ENCODE results near the gene FGA. TPM values are rescaled to one million over a fixed set of nuclear protein-coding genes. Genes with fewer than 3 reads are reported as not detected.
A peak's percentile ranks its signal among the peaks of the same experiment; 100 is the strongest.

Gene FGA
- polyA plus RNA-seq, 3 donors: 0.08 to 1.4 (median 1.0) TPM

GRCh38 chr4:154583230-154583629, 7.3 kb downstream of the FGA start:
- no peak for DNase-seq (ENCODE audit: low read depth in 3 of 3, low spot score in 2 of 3)

- DNase-seq (ENCODE audit: low read depth in 3 of 3, low spot score in 2 of 3): no peak
Observed at GRCh38 chr4:154582723-154583122, 7.8 kb downstream of the FGA start.

- DNase-seq (ENCODE audit: low read depth in 3 of 3, low spot score in 2 of 3): no peak
Observed at GRCh38 chr4:154579927-154580326, 10.6 kb downstream of the FGA start.

GRCh38 chr4:154578919-154579318, 11.6 kb downstream of the FGA start:
- no peak for DNase-seq (ENCODE audit: low read depth in 3 of 3, low spot score in 2 of 3)

- no peak for DNase-seq (ENCODE audit: low read depth in 3 of 3, low spot score in 2 of 3)
Observed at GRCh38 chr4:154577324-154577723, 13.2 kb downstream of the FGA start.

GRCh38 chr4:154574311-154574710, 16.2 kb downstream of the FGA start:
- DNase-seq (ENCODE audit: low read depth in 3 of 3, low spot score in 2 of 3): no peak

- DNase-seq (ENCODE audit: low read depth in 3 of 3, low spot score in 2 of 3): no peak
Observed at GRCh38 chr4:154573190-154573870, 17.2 kb downstream of the FGA start.

- DNase-seq (ENCODE audit: low read depth in 3 of 3, low spot score in 2 of 3): no peak
Observed at GRCh38 chr4:154569584-154569983, 21.0 kb downstream of the FGA start.

- DNase-seq (ENCODE audit: low read depth in 3 of 3, low spot score in 2 of 3): no peak
Observed at GRCh38 chr4:154569028-154569427, 21.5 kb downstream of the FGA start.

- no peak for DNase-seq (ENCODE audit: low read depth in 3 of 3, low spot score in 2 of 3)
Observed at GRCh38 chr4:154566639-154567204, 23.8 kb downstream of the FGA start.

- DNase-seq (ENCODE audit: low read depth in 3 of 3, low spot score in 2 of 3): no peak
Observed at GRCh38 chr4:154565704-154566103, 24.8 kb downstream of the FGA start.

GRCh38 chr4:154564311-154564710, 26.2 kb downstream of the FGA start:
- DNase-seq (ENCODE audit: low read depth in 3 of 3, low spot score in 2 of 3): no peak

- DNase-seq (ENCODE audit: low read depth in 3 of 3, low spot score in 2 of 3): no peak
Observed at GRCh38 chr4:154562697-154563254, 27.8 kb downstream of the FGA start, which contains the start of gene FGB. TSS of gene FGB (plus strand) at chr4:154563011. CDS start at chr4:154563019, 8 bp downstream.

- DNase-seq (ENCODE audit: low read depth in 3 of 3, low spot score in 2 of 3): no peak
Observed at GRCh38 chr4:154560824-154561231, 29.7 kb downstream of the FGA start.

GRCh38 chr4:154560419-154560801, 30.1 kb downstream of the FGA start:
- no peak for DNase-seq (ENCODE audit: low read depth in 3 of 3, low spot score in 2 of 3)

GRCh38 chr4:154559494-154560418, 30.8 kb downstream of the FGA start:
- DNase-seq (ENCODE audit: low read depth in 3 of 3, low spot score in 2 of 3): no peak

GRCh38 chr4:154559141-154559493, 31.4 kb downstream of the FGA start:
- no peak for DNase-seq (ENCODE audit: low read depth in 3 of 3, low spot score in 2 of 3)

- DNase-seq (ENCODE audit: low read depth in 3 of 3, low spot score in 2 of 3): peak in 2 of 3 donors; percentile 45 to 61
Observed at GRCh38 chr4:154551872-154552686, 38.5 kb downstream of the FGA start.

- DNase-seq (ENCODE audit: low read depth in 3 of 3, low spot score in 2 of 3): peak; percentile 91 to 96 (median 95)
Observed at GRCh38 chr4:154549894-154550790, 40.4 kb downstream of the FGA start, which contains the start of gene PLRG1. TSS of gene PLRG1 (minus strand) at chr4:154550400. CDS start at chr4:154550308, 92 bp downstream.

All from right renal cortex interstitium (tissue), 3 donors.